Measurements from ENCODE around the gene AHCY. TPM values are rescaled to one million over a fixed set of nuclear protein-coding genes. Genes with fewer than 3 reads are reported as not detected.
A peak's percentile ranks its signal among the peaks of the same experiment; 100 is the strongest.
"Not testable (repeated sequence)": the region's sequence is repeated elsewhere in the genome, so short reads cannot be mapped to it uniquely, and the experiment has no call there.

AHCY gene
- total RNA-seq, 3 donors from 2014 or later (not counting 1 experiment from before 2014, with no cell fraction given): 7.1 to 8.3 (median 7.7) TPM

- DNase-seq (no peak), ATAC-seq (no peak)
- intact Hi-C loops (cut with micrococcal nuclease): no loop called here
- Histone ChIP-seq H3K27me3 (ENCODE audit: control insufficient read depth, insufficient read depth, low read length) (no peaks in the 10 kb centered on the region), H3K4me3 (ENCODE audit: low read length) (no peak overlapping the region), H3K9me3 (ENCODE audit: control insufficient read depth, insufficient read depth, low read length) (no peaks in the 10 kb centered on the region), H3K36me3 (ENCODE audit: control insufficient read depth, insufficient read depth, low read length) (no peaks in the 10 kb centered on the region), H3K4me1 (ENCODE audit: control insufficient read depth, insufficient read depth, low read length) (peaks cover 8% of the 10 kb centered on the region), H3K27ac (ENCODE audit: low read length) (no peak overlapping the region)
- peaks cover 8 to 13% of the 10 kb centered on the region in 2 donors for H3K4me1 Mint-ChIP-seq
- no peak overlapping the region for H3K4me3 Mint-ChIP-seq
- no peaks in the 10 kb centered on the region for H3K9me3 Mint-ChIP-seq
- no peak overlapping the region for H3K27ac Mint-ChIP-seq
- no peak for TF ChIP-seq CTCF (IDR thresholded peaks at IDR 0.05)
- WGBS (ENCODE audit: insufficient coverage): 99% methylated on average over 5 of the region's 6 CpGs
- H3K36me3 Mint-ChIP-seq: no peaks in the 10 kb centered on the region
- no peaks in the 10 kb centered on the region for H3K27me3 Mint-ChIP-seq (ENCODE audit: low read depth in 2 of 2)
These were observed 42.2 kb upstream of the AHCY start for GRCh38 chr20:34345402-34345736.

- no peak overlapping the region for H3K27ac ChIP-seq (ENCODE audit: low read length)
- Mint-ChIP-seq H3K4me1 (peaks cover 0 to 17% of the 10 kb centered on the region in 2 donors), H3K27me3 (ENCODE audit: low read depth in 2 of 2) (no peaks in the 10 kb centered on the region), H3K27ac (peak overlapping the region in 1 of 2 donors; percentile 16), H3K4me3 (no peak overlapping the region), H3K36me3 (no peaks in the 10 kb centered on the region), H3K9me3 (no peaks in the 10 kb centered on the region)
- 96% methylated on average over 3 of the region's 5 CpGs for WGBS (ENCODE audit: insufficient coverage)
- no peak for TF ChIP-seq CTCF (IDR thresholded peaks at IDR 0.05)
- H3K9me3 ChIP-seq (ENCODE audit: control insufficient read depth, insufficient read depth, low read length): no peaks in the 10 kb centered on the region
- no peaks in the 10 kb centered on the region for H3K27me3 ChIP-seq (ENCODE audit: control insufficient read depth, insufficient read depth, low read length)
- peaks cover 9% of the 10 kb centered on the region for H3K4me1 ChIP-seq (ENCODE audit: control insufficient read depth, insufficient read depth, low read length)
- ATAC-seq (no peak), DNase-seq (no peak)
- H3K36me3 ChIP-seq (ENCODE audit: control insufficient read depth, insufficient read depth, low read length): no peaks in the 10 kb centered on the region
- H3K4me3 ChIP-seq (ENCODE audit: low read length): no peak overlapping the region
- intact Hi-C loops (cut with micrococcal nuclease): no loop called here
These were observed 41.1 kb upstream of the AHCY start for GRCh38 chr20:34344238-34344637.

GRCh38 chr20:34343458-34344211 is 40.5 kb upstream of the AHCY start:
- WGBS (ENCODE audit: insufficient coverage): 83% methylated on average over 10 of the region's 10 CpGs
- Mint-ChIP-seq H3K4me3 (no peak overlapping the region), H3K4me1 (peaks cover 0 to 22% of the 10 kb centered on the region in 2 donors), H3K27me3 (ENCODE audit: low read depth in 2 of 2) (no peaks in the 10 kb centered on the region), H3K27ac (peak overlapping the region in 1 of 2 donors; percentile 16), H3K9me3 (no peaks in the 10 kb centered on the region), H3K36me3 (no peaks in the 10 kb centered on the region)
- TF ChIP-seq CTCF (IDR thresholded peaks at IDR 0.05): no peak
- Histone ChIP-seq H3K27me3 (ENCODE audit: control insufficient read depth, insufficient read depth, low read length) (no peaks in the 10 kb centered on the region), H3K4me3 (ENCODE audit: low read length) (no peak overlapping the region), H3K36me3 (ENCODE audit: control insufficient read depth, insufficient read depth, low read length) (no peaks in the 10 kb centered on the region), H3K9me3 (ENCODE audit: control insufficient read depth, insufficient read depth, low read length) (no peaks in the 10 kb centered on the region), H3K4me1 (ENCODE audit: control insufficient read depth, insufficient read depth, low read length) (peaks cover 15% of the 10 kb centered on the region), H3K27ac (ENCODE audit: low read length) (no peak overlapping the region)
- DNase-seq: no peak
- intact Hi-C loops (cut with micrococcal nuclease): no loop called here
- no peak for ATAC-seq

- H3K9me3 Mint-ChIP-seq; H3K36me3 Mint-ChIP-seq; H3K27me3 ChIP-seq (ENCODE audit: control insufficient read depth, insufficient read depth, low read length); H3K4me3 Mint-ChIP-seq; H3K27ac Mint-ChIP-seq; intact Hi-C loops (cut with micrococcal nuclease); DNase-seq; ATAC-seq; H3K9me3 ChIP-seq (ENCODE audit: control insufficient read depth, insufficient read depth, low read length); H3K27ac ChIP-seq (ENCODE audit: low read length); H3K27me3 Mint-ChIP-seq (ENCODE audit: low read depth in 2 of 2); H3K4me3 ChIP-seq (ENCODE audit: low read length); H3K36me3 ChIP-seq (ENCODE audit: control insufficient read depth, insufficient read depth, low read length): not testable (repeated sequence)
- H3K4me1 ChIP-seq (ENCODE audit: control insufficient read depth, insufficient read depth, low read length): peaks cover 40% of the 10 kb centered on the region
- 96% methylated on average over 9 of the region's 9 CpGs for WGBS (ENCODE audit: insufficient coverage)
- H3K4me1 Mint-ChIP-seq: peaks cover 12 to 45% of the 10 kb centered on the region in 2 donors
These were observed 38.0 kb upstream of the AHCY start for GRCh38 chr20:34341199-34341598.

- not testable (repeated sequence) for H3K27ac Mint-ChIP-seq
- H3K4me1 Mint-ChIP-seq: peaks cover 16 to 50% of the 10 kb centered on the region in 2 donors
These were observed 37.6 kb upstream of the AHCY start for GRCh38 chr20:34340726-34341125.

More at GRCh38 chr20:34340726-34341125, 37.6 kb upstream of the AHCY start:
- DNase-seq; H3K27ac ChIP-seq (ENCODE audit: low read length); H3K9me3 ChIP-seq (ENCODE audit: control insufficient read depth, insufficient read depth, low read length); H3K36me3 Mint-ChIP-seq; H3K4me3 ChIP-seq (ENCODE audit: low read length); H3K27me3 ChIP-seq (ENCODE audit: control insufficient read depth, insufficient read depth, low read length); intact Hi-C loops (cut with micrococcal nuclease); H3K4me3 Mint-ChIP-seq; H3K36me3 ChIP-seq (ENCODE audit: control insufficient read depth, insufficient read depth, low read length); H3K27me3 Mint-ChIP-seq (ENCODE audit: low read depth in 2 of 2); ATAC-seq; H3K9me3 Mint-ChIP-seq: not testable (repeated sequence)
- H3K4me1 ChIP-seq (ENCODE audit: control insufficient read depth, insufficient read depth, low read length): peaks cover 44% of the 10 kb centered on the region
- 94% methylated on average over 10 of the region's 10 CpGs for WGBS (ENCODE audit: insufficient coverage)
